Measurements from ENCODE around the gene CEP57. TPM values are rescaled to one million over a fixed set of nuclear protein-coding genes. Genes with fewer than 3 reads are reported as not detected.

The CEP57 gene
- total RNA-seq (2022; extraction: Qiagen RNA extraction), result 11.8 to 16.3 TPM (median 13.7 TPM) in 5 replicates

DNA sequence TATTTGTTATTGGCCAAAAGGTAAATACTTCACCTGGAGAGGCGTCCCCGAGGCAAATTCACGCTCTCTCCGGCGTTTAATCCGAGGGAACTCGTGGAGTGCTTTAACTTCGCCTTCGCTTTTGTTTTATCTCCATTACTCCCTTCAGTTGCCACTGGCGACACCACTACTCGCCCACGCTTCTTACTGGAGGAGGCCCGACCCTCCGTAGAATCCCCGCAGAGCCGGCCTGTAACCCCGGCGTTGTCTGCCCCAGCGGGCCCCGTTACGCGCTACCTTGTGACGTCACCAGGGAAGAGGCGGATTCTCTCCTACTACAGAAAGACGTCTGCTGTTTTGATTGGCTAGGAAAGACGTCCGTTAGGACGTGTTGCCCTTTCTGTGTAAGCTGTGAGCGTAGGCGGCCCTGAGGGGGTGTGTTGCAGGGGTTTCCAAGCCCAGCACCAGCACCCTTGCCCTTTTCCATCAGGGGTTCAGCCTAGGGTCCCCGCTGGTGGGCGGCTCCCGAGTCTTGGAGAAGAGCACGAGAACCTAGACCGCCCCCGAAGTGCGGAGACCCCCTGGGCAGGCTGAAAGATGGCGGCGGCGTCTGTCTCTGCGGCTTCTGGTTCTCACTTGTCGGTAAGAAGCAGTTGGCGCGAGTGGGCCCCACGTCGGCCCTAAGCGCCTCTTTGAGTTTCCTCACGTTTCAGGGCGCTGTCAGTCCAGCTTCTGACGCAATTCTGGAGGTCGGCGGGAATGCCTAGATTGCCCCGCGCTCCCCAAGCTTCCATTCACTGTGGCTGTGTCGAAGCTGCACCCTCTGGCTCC lies at the start of gene CEP57:
TSS of gene CEP57 (plus strand) at position 376 of the 810 bp plus-strand sequence. CDS start at position 577, 201 bp downstream.

DNA sequence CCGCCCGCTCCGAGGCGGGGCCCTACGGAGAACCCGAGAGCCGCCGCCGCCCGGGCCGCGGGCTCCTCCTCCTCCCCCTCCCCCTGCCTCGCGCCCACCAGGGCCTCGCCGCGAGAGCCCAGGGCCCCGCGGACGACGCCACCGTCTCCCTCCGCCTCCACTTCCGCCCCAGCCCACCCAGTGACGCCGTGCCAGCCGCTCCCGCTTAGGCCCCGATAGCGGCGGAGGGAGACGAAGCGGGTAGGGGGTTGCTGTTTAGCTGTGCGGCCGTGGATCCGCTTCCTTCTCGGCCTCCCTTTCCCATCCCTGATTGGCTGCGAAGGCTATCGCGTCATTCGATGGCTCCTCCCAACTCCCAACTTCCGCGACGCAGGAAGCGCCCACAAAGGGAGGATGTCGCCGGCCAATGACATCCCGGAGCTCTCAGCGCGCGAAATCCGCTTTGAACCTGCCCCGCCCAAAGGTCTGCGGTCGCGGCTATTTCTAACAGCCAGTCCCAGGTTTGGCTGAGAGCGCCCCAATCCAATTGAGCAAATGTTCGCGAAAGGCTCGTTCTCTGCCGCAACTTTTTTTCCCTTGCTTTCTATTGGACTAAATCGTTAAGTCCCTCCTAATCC lies 684 bp upstream of the CEP57 start, which contains the start of gene FAM76B:
TSS of gene FAM76B (minus strand) at position 277 of the 617 bp plus-strand sequence. CDS start 304 bp downstream, outside the sequence.

Other genes with a start within 250 kb of the CEP57 start
- gene FAM76B, start 716 bp upstream of the CEP57 start, total RNA-seq (2022; extraction: Qiagen RNA extraction), result 7.0 to 8.5 TPM (median 8.2 TPM) in 5 replicates
- 20.3 to 27.7 TPM (median 21.1 TPM) in 5 replicates for gene MTMR2, start 133.6 kb downstream of the CEP57 start, total RNA-seq (2022; extraction: Qiagen RNA extraction)

Data from A549 treated with AZD2906 at 1 μM for 4 hours (cell line).